Hepatocyte (in vitro differentiated cells): Measurements from ENCODE around the gene CACNA1C.

ENCODE experiments used
- EZH2 ChIP-seq: fragments of 200-600 bp; sonication (generic); IDR thresholded peaks from 2 replicates; pipeline ENCODE4 v1.6.1; 2016; ENCODE audit warnings: antibody characterized with exemption, mild to moderate bottlenecking, borderline replicate concordance
- EZH2phosphoT487 ChIP-seq: fragments of 200-600 bp; sonication (generic); IDR thresholded peaks from one replicate; pipeline ENCODE4 v1.6.1; 2018; ENCODE audit warnings: antibody characterized with exemption, mild to moderate bottlenecking, low read depth, moderate library complexity; ENCODE audit not compliant: unreplicated experiment, severe bottlenecking
- TF ChIP-seq, protein P1 (sequence below): fragments of 200-600 bp; sonication (generic); IDR thresholded peaks from 2 replicates; pipeline ENCODE4 v1.5.1; 2016; ENCODE audit warnings: antibody characterized with exemption, mild to moderate bottlenecking; ENCODE audit not compliant: poor library complexity

DNA sequence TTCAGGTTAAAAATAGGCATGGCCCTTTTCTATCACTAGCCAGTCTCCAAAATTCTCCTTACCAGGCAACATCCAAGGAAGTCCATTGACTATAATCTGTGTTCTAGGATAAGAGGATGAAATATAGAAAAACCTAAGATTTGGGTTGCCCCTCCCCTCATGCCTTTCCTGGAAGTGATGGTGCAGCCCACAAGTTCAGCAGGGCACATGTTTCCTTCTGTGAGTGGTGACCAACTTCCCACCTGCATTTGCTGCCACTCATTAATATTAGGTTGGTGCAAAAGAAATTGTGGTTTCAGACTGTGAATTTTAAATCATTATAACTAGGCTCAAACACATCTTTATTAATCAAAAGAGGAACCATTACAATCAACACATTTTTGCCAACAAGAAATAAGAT, 491.4 kb downstream of the CACNA1C start:
- TF ChIP-seq, protein P1, sequence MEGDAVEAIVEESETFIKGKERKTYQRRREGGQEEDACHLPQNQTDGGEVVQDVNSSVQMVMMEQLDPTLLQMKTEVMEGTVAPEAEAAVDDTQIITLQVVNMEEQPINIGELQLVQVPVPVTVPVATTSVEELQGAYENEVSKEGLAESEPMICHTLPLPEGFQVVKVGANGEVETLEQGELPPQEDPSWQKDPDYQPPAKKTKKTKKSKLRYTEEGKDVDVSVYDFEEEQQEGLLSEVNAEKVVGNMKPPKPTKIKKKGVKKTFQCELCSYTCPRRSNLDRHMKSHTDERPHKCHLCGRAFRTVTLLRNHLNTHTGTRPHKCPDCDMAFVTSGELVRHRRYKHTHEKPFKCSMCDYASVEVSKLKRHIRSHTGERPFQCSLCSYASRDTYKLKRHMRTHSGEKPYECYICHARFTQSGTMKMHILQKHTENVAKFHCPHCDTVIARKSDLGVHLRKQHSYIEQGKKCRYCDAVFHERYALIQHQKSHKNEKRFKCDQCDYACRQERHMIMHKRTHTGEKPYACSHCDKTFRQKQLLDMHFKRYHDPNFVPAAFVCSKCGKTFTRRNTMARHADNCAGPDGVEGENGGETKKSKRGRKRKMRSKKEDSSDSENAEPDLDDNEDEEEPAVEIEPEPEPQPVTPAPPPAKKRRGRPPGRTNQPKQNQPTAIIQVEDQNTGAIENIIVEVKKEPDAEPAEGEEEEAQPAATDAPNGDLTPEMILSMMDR: no peak
- TF ChIP-seq EZH2phosphoT487 (no peak), EZH2 (no peak)
